Measurements from ENCODE around the gene RUBCNL. TPM values are rescaled to one million over a fixed set of nuclear protein-coding genes. Genes with fewer than 3 reads are reported as not detected.

Gene RUBCNL
- total RNA-seq, 6 donors from 2014 or later = 1.8 to 5.4 (median 5.0) TPM

GRCh38 chr13:46314587-46314986, 72.5 kb downstream of the RUBCNL start:
- Histone ChIP-seq H3K27ac (no peak overlapping the region), H3K9me3 (no peaks in the 10 kb centered on the region), H3K27me3 (no peaks in the 10 kb centered on the region), H3K4me1 (no peaks in the 10 kb centered on the region), H3K4me3 (no peak overlapping the region), H3K36me3 (no peaks in the 10 kb centered on the region)
- WGBS, 2 donors = 96 to 100% methylated on average over 1 of the region's 1 CpG
- DNase-seq (no peak), ATAC-seq (ENCODE audit: low FRiP score in 2 of 2) (no peak)
- no peak for TF ChIP-seq POLR2A (IDR thresholded peaks at IDR 0.05)
- TF ChIP-seq CTCF (IDR thresholded peaks at IDR 0.05) = no peak
- no peak for TF ChIP-seq POLR2AphosphoS5 (IDR thresholded peaks at IDR 0.05)
- no peak for TF ChIP-seq EP300 (IDR thresholded peaks at IDR 0.05)

GRCh38 chr13:46313432-46314257, 73.4 kb downstream of the RUBCNL start:
- DNase-seq (no peak), ATAC-seq (ENCODE audit: low FRiP score in 2 of 2) (no peak)
- Histone ChIP-seq H3K27ac (peak overlapping the region in 1 of 4 donors; percentile 35), H3K4me3 (no peak overlapping the region), H3K4me1 (no peaks in the 10 kb centered on the region), H3K27me3 (no peaks in the 10 kb centered on the region), H3K36me3 (no peaks in the 10 kb centered on the region), H3K9me3 (no peaks in the 10 kb centered on the region)
- WGBS, 2 donors = 74 to 83% methylated on average over 6 of the region's 6 CpGs
- TF ChIP-seq POLR2A (IDR thresholded peaks at IDR 0.05) = no peak

GRCh38 chr13:46313024-46313423, 74.0 kb downstream of the RUBCNL start:
- ATAC-seq (ENCODE audit: low FRiP score in 2 of 2) (no peak), DNase-seq (no peak)
- H3K9me3 ChIP-seq = no peaks in the 10 kb centered on the region
- peak overlapping the region in 1 of 4 donors; percentile 0 for H3K27ac ChIP-seq
- 62 to 72% methylated on average over 1 of the region's 1 CpG for WGBS, 2 donors
- H3K4me1 ChIP-seq = no peaks in the 10 kb centered on the region
- no peak overlapping the region for H3K4me3 ChIP-seq
- no peaks in the 10 kb centered on the region for H3K27me3 ChIP-seq
- no peaks in the 10 kb centered on the region for H3K36me3 ChIP-seq
- TF ChIP-seq EP300 (IDR thresholded peaks at IDR 0.05) = no peak
- no peak for TF ChIP-seq POLR2AphosphoS5 (IDR thresholded peaks at IDR 0.05)
- no peak for TF ChIP-seq CTCF (IDR thresholded peaks at IDR 0.05)
- TF ChIP-seq POLR2A (IDR thresholded peaks at IDR 0.05) = no peak

- 85 to 90% methylated on average over 2 of the region's 2 CpGs for WGBS, 2 donors
- no peaks in the 10 kb centered on the region for H3K4me1 ChIP-seq
- H3K27ac ChIP-seq = no peak overlapping the region
- no peak overlapping the region for H3K4me3 ChIP-seq
- no peak for ATAC-seq (ENCODE audit: low FRiP score in 2 of 2)
- H3K27me3 ChIP-seq = no peaks in the 10 kb centered on the region
- TF ChIP-seq EP300 (IDR thresholded peaks at IDR 0.05) (no peak), POLR2AphosphoS5 (IDR thresholded peaks at IDR 0.05) (no peak), POLR2A (IDR thresholded peaks at IDR 0.05) (no peak), CTCF (IDR thresholded peaks at IDR 0.05) (no peak)
- H3K9me3 ChIP-seq = no peaks in the 10 kb centered on the region
- no peaks in the 10 kb centered on the region for H3K36me3 ChIP-seq
- no peak for DNase-seq
These were observed 75.8 kb downstream of the RUBCNL start for GRCh38 chr13:46311217-46311616.

GRCh38 chr13:46310066-46310465, 77.0 kb downstream of the RUBCNL start:
- Histone ChIP-seq H3K36me3 (no peaks in the 10 kb centered on the region), H3K4me1 (no peaks in the 10 kb centered on the region), H3K27ac (no peak overlapping the region), H3K27me3 (no peaks in the 10 kb centered on the region), H3K4me3 (no peak overlapping the region), H3K9me3 (no peaks in the 10 kb centered on the region)
- no peak for TF ChIP-seq POLR2A (IDR thresholded peaks at IDR 0.05)
- no peak for TF ChIP-seq EP300 (IDR thresholded peaks at IDR 0.05)
- TF ChIP-seq POLR2AphosphoS5 (IDR thresholded peaks at IDR 0.05) = no peak
- TF ChIP-seq CTCF (IDR thresholded peaks at IDR 0.05) = no peak
- DNase-seq (no peak), ATAC-seq (ENCODE audit: low FRiP score in 2 of 2) (no peak)
- 83 to 90% methylated on average over 1 of the region's 1 CpG for WGBS, 2 donors
